Measurements from ENCODE around the gene ANKRD53. TPM values are rescaled to one million over a fixed set of nuclear protein-coding genes. Genes with fewer than 3 reads are reported as not detected.

Gene ANKRD53
- total and polyA plus RNA-seq, 9 of the 15 experiments (the other 6 are each of a cell fraction or from before 2014, with no cell fraction given), result 0.18 TPM; not detected in 8

DNA sequence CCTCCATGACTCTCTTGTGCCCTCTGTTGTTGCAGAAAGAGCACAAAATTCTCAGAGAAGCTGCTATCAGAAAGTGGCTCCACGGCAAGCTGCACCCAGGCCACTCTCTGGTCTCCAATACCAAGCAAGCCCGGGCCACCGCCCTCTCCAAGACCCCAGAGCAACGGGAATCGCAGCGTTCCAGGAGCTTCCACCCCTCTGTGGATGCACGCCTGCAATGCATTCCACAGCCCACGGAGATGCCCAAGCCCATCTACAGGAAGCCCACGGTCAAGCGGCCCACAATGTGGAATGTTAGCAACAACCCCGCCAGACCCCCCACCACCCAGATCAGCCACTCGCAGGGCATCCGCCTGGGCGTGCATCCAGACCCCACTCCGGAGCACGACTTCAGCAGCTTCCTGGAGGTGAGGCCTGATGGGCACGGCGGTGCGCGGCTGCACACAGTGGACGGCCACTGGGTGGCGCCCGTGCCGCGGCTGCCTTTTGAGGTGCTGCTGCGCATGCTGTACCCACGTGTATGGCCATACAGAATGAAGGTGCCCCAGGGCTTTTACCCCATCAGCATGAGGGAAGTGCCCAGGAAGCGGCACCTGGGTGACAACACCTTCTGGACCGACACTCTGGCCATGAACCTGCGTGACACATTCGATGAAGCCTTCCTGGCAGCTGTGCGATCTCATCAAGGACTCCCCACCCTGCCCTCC lies 6.3 kb downstream of the ANKRD53 start (continued):
- TF ChIP-seq, protein P1, sequence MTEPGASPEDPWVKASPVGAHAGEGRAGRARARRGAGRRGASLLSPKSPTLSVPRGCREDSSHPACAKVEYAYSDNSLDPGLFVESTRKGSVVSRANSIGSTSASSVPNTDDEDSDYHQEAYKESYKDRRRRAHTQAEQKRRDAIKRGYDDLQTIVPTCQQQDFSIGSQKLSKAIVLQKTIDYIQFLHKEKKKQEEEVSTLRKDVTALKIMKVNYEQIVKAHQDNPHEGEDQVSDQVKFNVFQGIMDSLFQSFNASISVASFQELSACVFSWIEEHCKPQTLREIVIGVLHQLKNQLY (CRISPR knock-in tag; conservative IDR thresholded peaks at IDR 0.05), result no peak
- TF ChIP-seq, protein P2, sequence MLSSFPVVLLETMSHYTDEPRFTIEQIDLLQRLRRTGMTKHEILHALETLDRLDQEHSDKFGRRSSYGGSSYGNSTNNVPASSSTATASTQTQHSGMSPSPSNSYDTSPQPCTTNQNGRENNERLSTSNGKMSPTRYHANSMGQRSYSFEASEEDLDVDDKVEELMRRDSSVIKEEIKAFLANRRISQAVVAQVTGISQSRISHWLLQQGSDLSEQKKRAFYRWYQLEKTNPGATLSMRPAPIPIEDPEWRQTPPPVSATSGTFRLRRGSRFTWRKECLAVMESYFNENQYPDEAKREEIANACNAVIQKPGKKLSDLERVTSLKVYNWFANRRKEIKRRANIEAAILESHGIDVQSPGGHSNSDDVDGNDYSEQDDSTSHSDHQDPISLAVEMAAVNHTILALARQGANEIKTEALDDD (IDR thresholded peaks at IDR 0.05), result no peak
- TF ChIP-seq ZNF436 (CRISPR knock-in tag; IDR thresholded peaks at IDR 0.05) (no peak), POU5F1 (IDR thresholded peaks at IDR 0.05; ENCODE audit: borderline replicate concordance, low read depth, low read length, partially characterized antibody) (no peak), MAFG (tag; conservative IDR thresholded peaks at IDR 0.05) (no peak), CREB1 (IDR thresholded peaks at IDR 0.05) (no peak), CREB1 (CRISPR knock-in tag; IDR thresholded peaks at IDR 0.05) (0 out of 2 replicates have a peak, but pooled peaks have one; percentile 28), MXI1 (IDR thresholded peaks at IDR 0.05; ENCODE audit: low read depth, low read length) (no peak), EZH2 (IDR thresholded peaks at IDR 0.05; ENCODE audit: borderline replicate concordance, low read depth, low read length) (no peak), KLF6 (CRISPR knock-in tag; IDR thresholded peaks at IDR 0.05; ENCODE audit: borderline replicate concordance) (no peak), ZC3H8 (IDR thresholded peaks at IDR 0.05) (no peak), BACH1 (tag; IDR thresholded peaks at IDR 0.05) (no peak), EGR1 (conservative IDR thresholded peaks at IDR 0.05) (no peak), RB1 (IDR thresholded peaks at IDR 0.05; ENCODE audit: low read depth) (peak; percentile 43; the same call in 1 of the 2 replicates), KDM2B (CRISPR knock-in tag; IDR thresholded peaks at IDR 0.05) (no peak), KDM5B (IDR thresholded peaks at IDR 0.05; ENCODE audit: insufficient replicate concordance, low read depth, low read length) (no peak), FOXA1 (IDR thresholded peaks at IDR 0.05; ENCODE audit: borderline replicate concordance) (no peak), PPARD (CRISPR knock-in tag; IDR thresholded peaks at IDR 0.05) (no peak), CBX5 (IDR thresholded peaks at IDR 0.05; ENCODE audit: borderline replicate concordance, low read depth) (no peak)
- TF ChIP-seq, protein P3, sequence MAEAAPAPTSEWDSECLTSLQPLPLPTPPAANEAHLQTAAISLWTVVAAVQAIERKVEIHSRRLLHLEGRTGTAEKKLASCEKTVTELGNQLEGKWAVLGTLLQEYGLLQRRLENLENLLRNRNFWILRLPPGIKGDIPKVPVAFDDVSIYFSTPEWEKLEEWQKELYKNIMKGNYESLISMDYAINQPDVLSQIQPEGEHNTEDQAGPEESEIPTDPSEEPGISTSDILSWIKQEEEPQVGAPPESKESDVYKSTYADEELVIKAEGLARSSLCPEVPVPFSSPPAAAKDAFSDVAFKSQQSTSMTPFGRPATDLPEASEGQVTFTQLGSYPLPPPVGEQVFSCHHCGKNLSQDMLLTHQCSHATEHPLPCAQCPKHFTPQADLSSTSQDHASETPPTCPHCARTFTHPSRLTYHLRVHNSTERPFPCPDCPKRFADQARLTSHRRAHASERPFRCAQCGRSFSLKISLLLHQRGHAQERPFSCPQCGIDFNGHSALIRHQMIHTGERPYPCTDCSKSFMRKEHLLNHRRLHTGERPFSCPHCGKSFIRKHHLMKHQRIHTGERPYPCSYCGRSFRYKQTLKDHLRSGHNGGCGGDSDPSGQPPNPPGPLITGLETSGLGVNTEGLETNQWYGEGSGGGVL (CRISPR knock-in tag; IDR thresholded peaks at IDR 0.05), result no peak
- TF ChIP-seq, protein P4, sequence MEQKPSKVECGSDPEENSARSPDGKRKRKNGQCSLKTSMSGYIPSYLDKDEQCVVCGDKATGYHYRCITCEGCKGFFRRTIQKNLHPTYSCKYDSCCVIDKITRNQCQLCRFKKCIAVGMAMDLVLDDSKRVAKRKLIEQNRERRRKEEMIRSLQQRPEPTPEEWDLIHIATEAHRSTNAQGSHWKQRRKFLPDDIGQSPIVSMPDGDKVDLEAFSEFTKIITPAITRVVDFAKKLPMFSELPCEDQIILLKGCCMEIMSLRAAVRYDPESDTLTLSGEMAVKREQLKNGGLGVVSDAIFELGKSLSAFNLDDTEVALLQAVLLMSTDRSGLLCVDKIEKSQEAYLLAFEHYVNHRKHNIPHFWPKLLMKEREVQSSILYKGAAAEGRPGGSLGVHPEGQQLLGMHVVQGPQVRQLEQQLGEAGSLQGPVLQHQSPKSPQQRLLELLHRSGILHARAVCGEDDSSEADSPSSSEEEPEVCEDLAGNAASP (IDR thresholded peaks at IDR 0.05), result no peak
- TF ChIP-seq, protein P5, sequence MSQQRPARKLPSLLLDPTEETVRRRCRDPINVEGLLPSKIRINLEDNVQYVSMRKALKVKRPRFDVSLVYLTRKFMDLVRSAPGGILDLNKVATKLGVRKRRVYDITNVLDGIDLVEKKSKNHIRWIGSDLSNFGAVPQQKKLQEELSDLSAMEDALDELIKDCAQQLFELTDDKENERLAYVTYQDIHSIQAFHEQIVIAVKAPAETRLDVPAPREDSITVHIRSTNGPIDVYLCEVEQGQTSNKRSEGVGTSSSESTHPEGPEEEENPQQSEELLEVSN (IDR thresholded peaks at IDR 0.05; ENCODE audit: borderline replicate concordance in 1 of 2, extremely low read depth in 1 of 2, insufficient read depth in 1 of 2, insufficient read length in 1 of 2, low read depth in 1 of 2, low read length in 1 of 2, poor library complexity in 1 of 2, severe bottlenecking in 1 of 2), result peak in 1 of 2 experiments; percentile 63

All from K562 (cell line).